Neural cell (in vitro differentiated cells): Measurements from ENCODE around the gene GLRX2.

Experiments used
- EZH2 ChIP-seq: fragments of 200-600, 300-800 bp; shearing (Covaris generic), sonication (generic); IDR thresholded peaks from 2 replicates; pipeline ENCODE4 v1.6.1; 2014; ENCODE audit warnings: antibody characterized with exemption, low read length, borderline replicate concordance, mild to moderate bottlenecking; ENCODE audit not compliant: insufficient read depth, poor library complexity, severe bottlenecking
- POLR2AphosphoS5 ChIP-seq: IDR thresholded peaks from 2 replicates; pipeline ENCODE4 v1.6.1; 2012
- SMC3 ChIP-seq: fragments of 450-650 bp; conservative IDR thresholded peaks from 2 replicates; pipeline ENCODE4 v1.6.1; 2014; ENCODE audit warnings: antibody characterized with exemption, mild to moderate bottlenecking, moderate library complexity; ENCODE audit not compliant: poor library complexity
- TAF1 ChIP-seq: IDR thresholded peaks from 2 replicates; pipeline ENCODE4 v1.6.1; 2012; ENCODE audit warnings: low read depth
- TF ChIP-seq, protein P1 (sequence below): fragments of 450-650 bp; IDR thresholded peaks from 2 replicates; pipeline ENCODE4 v1.5.1; 2014; ENCODE audit warnings: antibody characterized with exemption, mild to moderate bottlenecking, moderate library complexity; ENCODE audit not compliant: poor library complexity, severe bottlenecking
- TF ChIP-seq, protein P2 (sequence below): IDR thresholded peaks from 2 replicates; pipeline ENCODE4 v1.6.1; 2012; ENCODE audit warnings: borderline replicate concordance

DNA sequence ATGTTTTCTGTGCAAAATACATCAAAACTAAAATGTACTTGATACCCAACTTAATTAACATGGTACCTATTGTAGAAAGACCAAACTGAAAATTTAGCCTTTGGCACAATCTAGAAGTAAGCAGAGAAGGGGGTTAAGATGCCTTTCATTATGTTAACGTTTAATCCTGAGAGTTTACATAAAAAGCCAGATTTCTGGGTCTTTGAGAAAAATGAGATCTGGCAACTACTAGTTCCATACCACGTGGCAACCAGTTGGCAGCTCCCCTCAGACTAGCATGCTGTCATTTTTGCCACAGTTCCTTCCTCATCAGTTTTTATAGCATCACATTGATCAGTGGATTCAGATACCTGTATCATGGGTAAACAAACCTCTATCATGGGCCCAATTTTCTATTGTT, 44.3 kb downstream of the GLRX2 start:
- TF ChIP-seq, protein P1, sequence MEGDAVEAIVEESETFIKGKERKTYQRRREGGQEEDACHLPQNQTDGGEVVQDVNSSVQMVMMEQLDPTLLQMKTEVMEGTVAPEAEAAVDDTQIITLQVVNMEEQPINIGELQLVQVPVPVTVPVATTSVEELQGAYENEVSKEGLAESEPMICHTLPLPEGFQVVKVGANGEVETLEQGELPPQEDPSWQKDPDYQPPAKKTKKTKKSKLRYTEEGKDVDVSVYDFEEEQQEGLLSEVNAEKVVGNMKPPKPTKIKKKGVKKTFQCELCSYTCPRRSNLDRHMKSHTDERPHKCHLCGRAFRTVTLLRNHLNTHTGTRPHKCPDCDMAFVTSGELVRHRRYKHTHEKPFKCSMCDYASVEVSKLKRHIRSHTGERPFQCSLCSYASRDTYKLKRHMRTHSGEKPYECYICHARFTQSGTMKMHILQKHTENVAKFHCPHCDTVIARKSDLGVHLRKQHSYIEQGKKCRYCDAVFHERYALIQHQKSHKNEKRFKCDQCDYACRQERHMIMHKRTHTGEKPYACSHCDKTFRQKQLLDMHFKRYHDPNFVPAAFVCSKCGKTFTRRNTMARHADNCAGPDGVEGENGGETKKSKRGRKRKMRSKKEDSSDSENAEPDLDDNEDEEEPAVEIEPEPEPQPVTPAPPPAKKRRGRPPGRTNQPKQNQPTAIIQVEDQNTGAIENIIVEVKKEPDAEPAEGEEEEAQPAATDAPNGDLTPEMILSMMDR, result no peak
- TF ChIP-seq TAF1, result no peak
- no peak for TF ChIP-seq POLR2AphosphoS5
- no peak for TF ChIP-seq EZH2
- no peak for TF ChIP-seq SMC3
- TF ChIP-seq, protein P2, sequence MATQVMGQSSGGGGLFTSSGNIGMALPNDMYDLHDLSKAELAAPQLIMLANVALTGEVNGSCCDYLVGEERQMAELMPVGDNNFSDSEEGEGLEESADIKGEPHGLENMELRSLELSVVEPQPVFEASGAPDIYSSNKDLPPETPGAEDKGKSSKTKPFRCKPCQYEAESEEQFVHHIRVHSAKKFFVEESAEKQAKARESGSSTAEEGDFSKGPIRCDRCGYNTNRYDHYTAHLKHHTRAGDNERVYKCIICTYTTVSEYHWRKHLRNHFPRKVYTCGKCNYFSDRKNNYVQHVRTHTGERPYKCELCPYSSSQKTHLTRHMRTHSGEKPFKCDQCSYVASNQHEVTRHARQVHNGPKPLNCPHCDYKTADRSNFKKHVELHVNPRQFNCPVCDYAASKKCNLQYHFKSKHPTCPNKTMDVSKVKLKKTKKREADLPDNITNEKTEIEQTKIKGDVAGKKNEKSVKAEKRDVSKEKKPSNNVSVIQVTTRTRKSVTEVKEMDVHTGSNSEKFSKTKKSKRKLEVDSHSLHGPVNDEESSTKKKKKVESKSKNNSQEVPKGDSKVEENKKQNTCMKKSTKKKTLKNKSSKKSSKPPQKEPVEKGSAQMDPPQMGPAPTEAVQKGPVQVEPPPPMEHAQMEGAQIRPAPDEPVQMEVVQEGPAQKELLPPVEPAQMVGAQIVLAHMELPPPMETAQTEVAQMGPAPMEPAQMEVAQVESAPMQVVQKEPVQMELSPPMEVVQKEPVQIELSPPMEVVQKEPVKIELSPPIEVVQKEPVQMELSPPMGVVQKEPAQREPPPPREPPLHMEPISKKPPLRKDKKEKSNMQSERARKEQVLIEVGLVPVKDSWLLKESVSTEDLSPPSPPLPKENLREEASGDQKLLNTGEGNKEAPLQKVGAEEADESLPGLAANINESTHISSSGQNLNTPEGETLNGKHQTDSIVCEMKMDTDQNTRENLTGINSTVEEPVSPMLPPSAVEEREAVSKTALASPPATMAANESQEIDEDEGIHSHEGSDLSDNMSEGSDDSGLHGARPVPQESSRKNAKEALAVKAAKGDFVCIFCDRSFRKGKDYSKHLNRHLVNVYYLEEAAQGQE, result no peak
